Neural progenitor cell (in vitro differentiated cells): Measurements from ENCODE around the gene ANKS1B. TPM values are rescaled to one million over a fixed set of nuclear protein-coding genes. Genes with fewer than 3 reads are reported as not detected.

Source experiments
- DNase-seq: peaks from one replicate; pipeline ENCODE4 v3.0.0-alpha.2; 2016; ENCODE audit warnings: low spot score
- H2AFZ ChIP-seq: fragments of 200-600 bp; sonication (generic); replicated peaks from 2 replicates; pipeline ENCODE4 v1.6.1; 2016; ENCODE audit warnings: antibody characterized with exemption
- H3F3A ChIP-seq: fragments of 200-600 bp; sonication (generic); 2 replicates; pipeline ENCODE4 v1.6.1; 2016; ENCODE audit warnings: antibody characterized with exemption, low read depth
- H3K27ac ChIP-seq: fragments of 200-600 bp; sonication (generic); 2 replicates; pipeline ENCODE4 v1.5.1; 2016; ENCODE audit warnings: mild to moderate bottlenecking
- H3K27me3 ChIP-seq: fragments of 200-600 bp; sonication (generic); 2 replicates; pipeline ENCODE4 v1.6.1; 2016; ENCODE audit warnings: mild to moderate bottlenecking, moderate library complexity
- H3K36me3 ChIP-seq: fragments of 200-600 bp; sonication (generic); 2 replicates; pipeline ENCODE4 v1.5.1; 2016
- H3K4me1 ChIP-seq: fragments of 200-600 bp; sonication (generic); 2 replicates; pipeline ENCODE4 v1.6.1; 2016; ENCODE audit warnings: mixed run types
- H3K4me2 ChIP-seq: fragments of 200-600 bp; sonication (generic); 2 replicates; pipeline ENCODE4 v1.6.1; 2016
- H3K4me3 ChIP-seq: fragments of 200-600 bp; sonication (generic); 2 replicates; pipeline ENCODE4 v1.5.1; 2016
- H3K79me2 ChIP-seq: fragments of 200-600 bp; sonication (generic); 2 replicates; pipeline ENCODE4 v1.6.1; 2016; ENCODE audit warnings: low read depth
- H3K9ac ChIP-seq: fragments of 200-600 bp; sonication (generic); 2 replicates; pipeline ENCODE4 v1.6.1; 2016
- H3K9me3 ChIP-seq: fragments of 200-600 bp; sonication (generic); 2 replicates; pipeline ENCODE4 v1.5.1; 2016; ENCODE audit warnings: low read depth
- H4K20me1 ChIP-seq: fragments of 200-600 bp; sonication (generic); 2 replicates; pipeline ENCODE4 v1.6.1; 2016; ENCODE audit warnings: low read depth
- H3K27ac Mint-ChIP-seq: 3 replicates; pipeline ENCODE4 v1.8.0; 2021; ENCODE audit warnings: mixed read lengths
- H3K27me3 Mint-ChIP-seq: 2 replicates; pipeline ENCODE4 v1.8.0; 2022; ENCODE audit warnings: low read depth, mild to moderate bottlenecking, inconsistent platforms, moderate library complexity, mixed read lengths; ENCODE audit not compliant: insufficient read depth
- H3K36me3 Mint-ChIP-seq: 3 replicates; pipeline ENCODE4 v1.8.0; 2021; ENCODE audit warnings: mixed read lengths
- H3K4me1 Mint-ChIP-seq: 3 replicates; pipeline ENCODE4 v1.8.0; 2021; ENCODE audit warnings: mixed read lengths
- H3K4me3 Mint-ChIP-seq: 3 replicates; pipeline ENCODE4 v1.8.0; 2021; ENCODE audit warnings: mild to moderate bottlenecking, moderate library complexity, mixed read lengths
- H3K9me3 Mint-ChIP-seq: 3 replicates; pipeline ENCODE4 v1.8.0; 2020; ENCODE audit warnings: mixed read lengths
- CTCF ChIP-seq: fragments of 200-600 bp; sonication (generic); IDR thresholded peaks from 2 replicates; pipeline ENCODE4 v1.5.1; 2017; ENCODE audit warnings: antibody characterized with exemption, mild to moderate bottlenecking
- EZH2 ChIP-seq: fragments of 200-600 bp; sonication (generic); IDR thresholded peaks from 2 replicates; pipeline ENCODE4 v1.6.1; 2017; ENCODE audit warnings: antibody characterized with exemption, mild to moderate bottlenecking, moderate library complexity
- EZH2phosphoT487 ChIP-seq: fragments of 200-600 bp; sonication (generic); IDR thresholded peaks from 2 replicates; pipeline ENCODE4 v1.6.1; 2017; ENCODE audit warnings: antibody characterized with exemption
- total RNA-seq: library from RNA; depleted of rRNA; stranded (reverse); fragments of >200 nt; gene quantifications from 2 replicates; pipeline ENCODE4 v1.2.3, GENCODE V29; 2015; ENCODE audit warnings: low replicate concordance

Gene ANKS1B
- total RNA-seq, 1 donor from 2014 or later = 7.9 TPM

GRCh38 chr12:99370421-99371138 lies 614.2 kb downstream of the ANKS1B start:
- DNase-seq = no peak
- no peak overlapping the region for H3K27ac ChIP-seq
- H3K27me3 ChIP-seq = no peaks in the 10 kb centered on the region
- H3K9me3 Mint-ChIP-seq = no peaks in the 10 kb centered on the region
- H4K20me1 ChIP-seq = no peaks in the 10 kb centered on the region
- H3F3A ChIP-seq = no peaks in the 10 kb centered on the region
- no peaks in the 10 kb centered on the region for H3K4me1 Mint-ChIP-seq
- H3K27me3 Mint-ChIP-seq = no peaks in the 10 kb centered on the region
- H3K27ac Mint-ChIP-seq = peak overlapping the region; percentile 25
- no peaks in the 10 kb centered on the region for H3K36me3 Mint-ChIP-seq
- no peak overlapping the region for H2AFZ ChIP-seq
- no peaks in the 10 kb centered on the region for H3K79me2 ChIP-seq
- H3K36me3 ChIP-seq = no peaks in the 10 kb centered on the region
- H3K4me2 ChIP-seq = no peak overlapping the region
- no peak overlapping the region for H3K4me3 ChIP-seq
- no peak overlapping the region for H3K4me3 Mint-ChIP-seq
- H3K9me3 ChIP-seq = no peaks in the 10 kb centered on the region
- H3K4me1 ChIP-seq = no peaks in the 10 kb centered on the region
- TF ChIP-seq CTCF (no peak), EZH2 (no peak), EZH2phosphoT487 (no peak)
- no peak overlapping the region for H3K9ac ChIP-seq

- H3K4me3 ChIP-seq = no peak overlapping the region
- no peaks in the 10 kb centered on the region for H3K9me3 ChIP-seq
- Mint-ChIP-seq H3K4me3 (no peak overlapping the region), H3K36me3 (no peaks in the 10 kb centered on the region), H3K9me3 (no peaks in the 10 kb centered on the region), H3K27me3 (no peaks in the 10 kb centered on the region), H3K27ac (no peak overlapping the region), H3K4me1 (no peaks in the 10 kb centered on the region)
- no peak overlapping the region for H2AFZ ChIP-seq
- no peak for TF ChIP-seq EZH2phosphoT487
- TF ChIP-seq EZH2 = no peak
- no peak for TF ChIP-seq CTCF
- no peaks in the 10 kb centered on the region for H3K4me1 ChIP-seq
- no peak overlapping the region for H3K27ac ChIP-seq
- H3K27me3 ChIP-seq = no peaks in the 10 kb centered on the region
- H4K20me1 ChIP-seq = no peaks in the 10 kb centered on the region
- H3K79me2 ChIP-seq = no peaks in the 10 kb centered on the region
- H3K36me3 ChIP-seq = no peaks in the 10 kb centered on the region
- H3F3A ChIP-seq = no peaks in the 10 kb centered on the region
- H3K9ac ChIP-seq = no peak overlapping the region
- no peak for DNase-seq
- no peak overlapping the region for H3K4me2 ChIP-seq
Observed at GRCh38 chr12:99367181-99367580, 617.6 kb downstream of the ANKS1B start.

- no peak for DNase-seq
- TF ChIP-seq EZH2phosphoT487 (no peak), CTCF (no peak), EZH2 (no peak)
- H3K27ac Mint-ChIP-seq = no peak overlapping the region
- no peak overlapping the region for H2AFZ ChIP-seq
- no peaks in the 10 kb centered on the region for H3K27me3 ChIP-seq
- no peak overlapping the region for H3K4me2 ChIP-seq
- H3K36me3 ChIP-seq = no peaks in the 10 kb centered on the region
- no peaks in the 10 kb centered on the region for H3K9me3 ChIP-seq
- no peaks in the 10 kb centered on the region for H3K79me2 ChIP-seq
- H3K36me3 Mint-ChIP-seq = no peaks in the 10 kb centered on the region
- no peaks in the 10 kb centered on the region for H3K27me3 Mint-ChIP-seq
- no peak overlapping the region for H3K4me3 ChIP-seq
- no peaks in the 10 kb centered on the region for H3K4me1 ChIP-seq
- H4K20me1 ChIP-seq = no peaks in the 10 kb centered on the region
- H3F3A ChIP-seq = no peaks in the 10 kb centered on the region
- peaks cover 2% of the 10 kb centered on the region for H3K9me3 Mint-ChIP-seq
- H3K27ac ChIP-seq = no peak overlapping the region
- H3K4me3 Mint-ChIP-seq = no peak overlapping the region
- H3K9ac ChIP-seq = no peak overlapping the region
- peaks cover 3% of the 10 kb centered on the region for H3K4me1 Mint-ChIP-seq
Observed at GRCh38 chr12:99352269-99352668, 632.5 kb downstream of the ANKS1B start.
